GM12872 (cell line): Measurements from ENCODE around the gene SEMA5B.

Experiments used
- TF ChIP-seq, protein P1 (sequence below): IDR thresholded peaks from 3 replicates; pipeline ENCODE4 v1.5.1; 2011; ENCODE audit warnings: low read depth, mild to moderate bottlenecking, low read length, moderate library complexity; ENCODE audit not compliant: insufficient read depth

Gene SEMA5B

DNA sequence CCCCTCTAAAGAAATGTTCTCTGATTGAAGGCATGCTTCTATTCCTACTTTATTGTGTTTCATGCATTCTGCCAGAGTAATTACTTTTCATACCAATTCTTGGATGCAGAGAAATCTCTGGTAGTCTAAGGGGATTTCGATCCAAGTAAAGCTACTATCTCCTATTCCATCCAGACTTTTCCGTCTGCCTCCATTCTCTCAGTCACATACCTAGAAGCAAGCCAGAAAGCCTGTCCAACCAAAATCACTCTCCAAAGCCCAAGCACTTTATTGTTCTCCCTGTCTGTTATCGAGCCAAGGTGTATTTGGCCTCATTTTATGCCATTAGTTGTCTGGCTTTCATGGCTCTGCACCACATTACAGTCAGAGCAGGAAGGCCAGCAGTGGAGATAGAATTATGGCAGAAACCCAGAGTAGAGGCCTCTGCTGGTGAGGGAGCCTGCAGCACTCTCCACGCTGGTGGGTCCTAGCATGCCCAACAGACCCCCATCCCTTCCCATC is 136.8 kb downstream of the SEMA5B start:
- TF ChIP-seq, protein P1, sequence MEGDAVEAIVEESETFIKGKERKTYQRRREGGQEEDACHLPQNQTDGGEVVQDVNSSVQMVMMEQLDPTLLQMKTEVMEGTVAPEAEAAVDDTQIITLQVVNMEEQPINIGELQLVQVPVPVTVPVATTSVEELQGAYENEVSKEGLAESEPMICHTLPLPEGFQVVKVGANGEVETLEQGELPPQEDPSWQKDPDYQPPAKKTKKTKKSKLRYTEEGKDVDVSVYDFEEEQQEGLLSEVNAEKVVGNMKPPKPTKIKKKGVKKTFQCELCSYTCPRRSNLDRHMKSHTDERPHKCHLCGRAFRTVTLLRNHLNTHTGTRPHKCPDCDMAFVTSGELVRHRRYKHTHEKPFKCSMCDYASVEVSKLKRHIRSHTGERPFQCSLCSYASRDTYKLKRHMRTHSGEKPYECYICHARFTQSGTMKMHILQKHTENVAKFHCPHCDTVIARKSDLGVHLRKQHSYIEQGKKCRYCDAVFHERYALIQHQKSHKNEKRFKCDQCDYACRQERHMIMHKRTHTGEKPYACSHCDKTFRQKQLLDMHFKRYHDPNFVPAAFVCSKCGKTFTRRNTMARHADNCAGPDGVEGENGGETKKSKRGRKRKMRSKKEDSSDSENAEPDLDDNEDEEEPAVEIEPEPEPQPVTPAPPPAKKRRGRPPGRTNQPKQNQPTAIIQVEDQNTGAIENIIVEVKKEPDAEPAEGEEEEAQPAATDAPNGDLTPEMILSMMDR = no peak

DNA sequence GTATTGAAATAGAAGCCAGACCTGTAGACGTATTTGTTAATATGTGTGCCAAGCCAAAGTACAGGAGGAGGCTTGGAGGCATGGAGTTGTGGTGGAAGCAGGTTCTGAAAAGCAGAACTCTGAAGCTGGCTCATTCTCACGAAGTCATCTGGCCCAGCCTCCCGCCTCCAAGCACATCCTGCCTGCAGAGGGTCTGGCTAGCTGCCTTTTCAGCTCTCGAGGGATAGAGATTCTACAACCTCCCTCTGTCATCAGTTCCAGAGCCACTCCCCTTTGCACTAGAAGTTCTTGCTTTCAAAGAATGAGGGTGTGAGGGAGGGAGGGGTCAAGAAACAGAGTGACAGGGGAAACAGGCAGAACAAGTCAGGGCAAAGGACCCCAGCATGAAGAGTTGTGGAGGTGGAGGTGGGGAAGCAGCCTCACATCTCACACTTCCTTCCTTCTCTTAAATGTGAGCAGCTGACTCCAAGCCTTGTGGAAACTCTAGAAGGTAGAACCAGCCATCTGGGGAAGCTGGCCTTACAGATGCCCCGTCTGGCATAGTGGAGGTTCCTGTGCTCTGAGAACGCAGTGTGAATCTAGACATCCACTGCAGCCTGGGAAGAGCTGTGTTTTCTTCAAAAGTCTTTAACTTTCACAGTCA is 137.4 kb downstream of the SEMA5B start:
- TF ChIP-seq, protein P1 = no peak

DNA sequence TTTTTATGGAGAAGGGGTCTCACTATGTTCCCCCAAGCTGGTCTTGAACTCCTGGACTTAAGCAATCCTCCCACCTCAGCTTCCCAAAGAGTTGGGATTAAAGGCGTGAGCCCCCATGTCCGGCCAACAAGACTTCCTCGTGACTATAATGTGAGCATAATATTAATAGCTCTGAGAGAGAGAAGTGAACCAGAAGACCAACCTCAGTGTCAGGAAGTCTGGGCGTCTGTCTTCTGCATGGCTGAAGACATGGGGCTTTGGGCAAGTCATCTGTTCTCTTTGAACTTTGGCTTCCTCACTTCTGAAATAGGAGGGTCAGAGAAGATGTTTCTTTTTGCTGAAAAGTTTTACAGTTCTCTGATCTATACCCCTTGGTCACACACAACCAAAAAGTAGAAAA is 140.6 kb downstream of the SEMA5B start:
- TF ChIP-seq, protein P1 = no peak

DNA sequence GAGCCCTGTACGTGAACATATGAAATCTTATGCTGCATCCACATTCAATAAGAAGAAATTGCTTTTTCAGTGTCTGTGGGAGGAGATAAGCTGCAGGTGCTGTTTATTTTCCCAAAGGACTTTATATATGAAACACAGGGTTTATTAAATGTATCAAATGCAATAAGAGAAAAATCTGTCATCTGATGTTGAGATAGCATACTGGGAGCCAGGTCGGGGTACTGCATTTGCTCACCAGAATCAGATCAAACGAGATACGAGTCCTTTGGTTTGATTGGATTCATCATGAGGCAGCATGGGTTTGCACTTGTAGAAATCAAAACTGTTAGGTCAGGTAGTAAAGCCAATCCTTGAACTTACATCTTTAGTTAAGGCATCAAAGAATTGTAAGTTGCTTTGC is 141.3 kb downstream of the SEMA5B start:
- TF ChIP-seq, protein P1 = no peak

DNA sequence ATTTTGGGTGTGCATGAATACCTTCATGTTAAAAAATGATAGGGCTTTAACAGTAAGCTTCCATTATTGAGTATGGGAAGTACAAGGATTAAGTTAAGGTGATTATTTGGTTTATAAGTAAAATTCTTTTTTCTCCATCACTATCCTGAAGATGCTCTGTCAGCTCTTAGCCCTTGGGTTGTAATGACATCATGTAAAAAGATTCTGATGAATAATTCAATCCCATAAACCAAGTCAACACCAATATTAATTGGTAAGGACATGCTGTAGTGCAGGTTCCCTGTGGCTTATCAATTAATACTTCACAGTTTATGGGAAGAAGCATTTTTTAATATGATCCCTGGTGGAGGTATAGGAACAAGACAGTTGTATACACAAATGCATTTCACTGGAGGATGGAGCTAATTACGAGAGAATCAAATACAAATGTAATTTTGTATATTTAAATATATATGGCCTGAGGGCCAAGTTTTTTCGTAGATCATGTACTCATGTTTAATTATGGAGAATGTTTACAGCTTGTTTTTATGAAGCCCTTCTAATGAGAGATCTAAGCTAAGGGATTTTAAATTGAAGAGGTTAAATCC is 145.1 kb downstream of the SEMA5B start:
- TF ChIP-seq, protein P1 = no peak

DNA sequence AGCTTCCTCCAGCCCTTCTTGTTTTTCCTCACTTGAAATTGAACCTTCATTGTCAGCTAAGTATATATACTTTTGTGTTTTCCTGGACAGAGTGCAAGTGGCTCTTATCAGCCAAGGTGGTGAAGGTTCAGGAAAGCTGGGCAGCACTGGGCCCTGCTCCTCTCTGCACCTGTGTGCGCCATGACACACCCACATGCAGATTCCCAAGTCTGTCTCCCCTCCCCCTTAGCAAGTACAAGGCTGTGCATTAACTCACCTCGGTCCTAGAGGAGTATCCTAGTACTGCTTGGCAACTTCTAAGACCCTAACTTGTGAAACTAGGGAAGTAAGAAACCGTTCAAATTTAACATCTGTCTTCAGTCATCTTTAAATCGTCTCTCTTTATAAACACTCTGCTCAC is 146.9 kb downstream of the SEMA5B start:
- TF ChIP-seq, protein P1 = no peak

DNA sequence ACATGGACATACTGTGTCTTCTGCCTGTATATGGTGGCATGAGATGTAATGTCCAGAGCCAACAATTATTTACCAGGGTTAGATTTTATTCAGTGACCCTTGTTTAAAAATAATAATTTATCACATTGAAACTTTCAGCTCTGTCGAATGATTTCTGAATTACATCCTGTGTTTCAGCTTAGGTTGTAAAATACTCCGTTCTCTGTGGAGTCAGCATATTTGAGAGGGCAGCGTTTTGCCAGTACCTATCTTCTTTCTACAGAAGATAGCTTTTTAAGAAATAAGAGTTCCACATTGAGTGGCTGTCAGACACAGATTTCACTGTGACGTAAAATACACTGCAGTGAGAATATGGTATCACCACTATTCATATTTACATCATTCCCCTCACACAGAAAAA is 147.4 kb downstream of the SEMA5B start:
- TF ChIP-seq, protein P1 = no peak
